HEK293T (cell line): Measurements from ENCODE around the gene GUSB.
"Not testable (repeated sequence)": the region's sequence is repeated elsewhere in the genome, so short reads cannot be mapped to it uniquely, and the experiment has no call there.

ENCODE experiments used
- BHLHE40 ChIP-seq: fragments of 450-650 bp; IDR thresholded peaks from 2 replicates; pipeline ENCODE4 v1.6.1; 2016; ENCODE audit warnings: mild to moderate bottlenecking, moderate library complexity, borderline replicate concordance
- CTBP1 ChIP-seq: fragments of 450-650 bp; IDR thresholded peaks from 2 replicates; pipeline ENCODE4 v1.6.1; 2016; ENCODE audit warnings: borderline replicate concordance
- ELF4 ChIP-seq: fragments of 450-650 bp; IDR thresholded peaks from 2 replicates; pipeline ENCODE4 v1.6.1; 2017; ENCODE audit warnings: antibody characterized with exemption
- FOXK2 ChIP-seq: fragments of 450-650 bp; IDR thresholded peaks from 2 replicates; pipeline ENCODE4 v1.6.1; 2016; ENCODE audit warnings: mild to moderate bottlenecking
- FOXM1 ChIP-seq: fragments of 450-650 bp; IDR thresholded peaks from 2 replicates; pipeline ENCODE4 v1.6.1; 2017; ENCODE audit warnings: mild to moderate bottlenecking, borderline replicate concordance
- HDGF ChIP-seq: fragments of 450-650 bp; IDR thresholded peaks from 2 replicates; pipeline ENCODE4 v1.6.1; 2017; ENCODE audit warnings: antibody characterized with exemption, borderline replicate concordance
- L3MBTL2 ChIP-seq: fragments of 450-650 bp; conservative IDR thresholded peaks from 2 replicates; pipeline ENCODE4 v1.6.1; 2016; ENCODE audit warnings: mild to moderate bottlenecking
- NFRKB ChIP-seq: fragments of 450-650 bp; IDR thresholded peaks from 2 replicates; pipeline ENCODE4 v1.6.1; 2016; ENCODE audit warnings: mild to moderate bottlenecking, moderate library complexity
- SP1 ChIP-seq: fragments of 450-650 bp; IDR thresholded peaks from 2 replicates; pipeline ENCODE4 v1.6.1; 2017
- SUZ12 ChIP-seq: fragments of 450-650 bp; IDR thresholded peaks from 2 replicates; pipeline ENCODE4 v1.6.1; 2016; ENCODE audit warnings: mild to moderate bottlenecking
- TARDBP ChIP-seq: fragments of 450-650 bp; IDR thresholded peaks from 2 replicates; pipeline ENCODE4 v1.6.1; 2016
- TF ChIP-seq, protein P1 (sequence below): fragments of 450-650 bp; IDR thresholded peaks from 2 replicates; pipeline ENCODE4 v1.6.1; 2016

DNA sequence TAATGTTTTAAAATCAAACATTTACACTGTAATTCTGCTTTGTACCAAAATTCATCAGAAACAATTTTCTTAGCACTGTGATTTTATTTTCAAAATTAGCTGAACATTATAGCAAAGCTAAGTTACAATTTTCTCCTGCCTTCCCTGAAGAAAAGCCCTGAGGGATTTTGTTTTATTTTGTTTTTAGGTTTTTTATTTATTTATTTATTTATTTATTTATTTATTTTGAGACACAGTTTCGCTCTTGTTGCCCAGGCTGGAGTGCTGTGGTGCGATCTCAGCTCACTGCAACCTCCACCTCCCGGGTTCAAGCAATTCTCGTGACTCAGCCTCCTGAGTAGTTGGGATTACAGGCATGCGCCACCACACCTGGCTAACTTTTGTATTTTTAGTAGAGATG is 9.8 kb upstream of the GUSB start:
- not testable (repeated sequence) for TF ChIP-seq TARDBP, CTBP1, SP1, BHLHE40, ELF4, SUZ12, NFRKB, FOXK2, HDGF, L3MBTL2, FOXM1
- TF ChIP-seq, protein P1, sequence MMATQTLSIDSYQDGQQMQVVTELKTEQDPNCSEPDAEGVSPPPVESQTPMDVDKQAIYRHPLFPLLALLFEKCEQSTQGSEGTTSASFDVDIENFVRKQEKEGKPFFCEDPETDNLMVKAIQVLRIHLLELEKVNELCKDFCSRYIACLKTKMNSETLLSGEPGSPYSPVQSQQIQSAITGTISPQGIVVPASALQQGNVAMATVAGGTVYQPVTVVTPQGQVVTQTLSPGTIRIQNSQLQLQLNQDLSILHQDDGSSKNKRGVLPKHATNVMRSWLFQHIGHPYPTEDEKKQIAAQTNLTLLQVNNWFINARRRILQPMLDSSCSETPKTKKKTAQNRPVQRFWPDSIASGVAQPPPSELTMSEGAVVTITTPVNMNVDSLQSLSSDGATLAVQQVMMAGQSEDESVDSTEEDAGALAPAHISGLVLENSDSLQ: not testable (repeated sequence)
